GM19025 (cell line): ENCODE results near the gene SERPINA1.
"Not testable (repeated sequence)": the region's sequence is repeated elsewhere in the genome, so short reads cannot be mapped to it uniquely, and the experiment has no call there.

ENCODE experiments used
- ATAC-seq: cut with Tn5 transposase; IDR thresholded peaks from one replicate; pipeline ENCODE4 v1.9.1; 2021; ENCODE audit warnings: mild to moderate bottlenecking, low read depth, moderate library complexity; ENCODE audit not compliant: unreplicated experiment

SERPINA1 gene

DNA sequence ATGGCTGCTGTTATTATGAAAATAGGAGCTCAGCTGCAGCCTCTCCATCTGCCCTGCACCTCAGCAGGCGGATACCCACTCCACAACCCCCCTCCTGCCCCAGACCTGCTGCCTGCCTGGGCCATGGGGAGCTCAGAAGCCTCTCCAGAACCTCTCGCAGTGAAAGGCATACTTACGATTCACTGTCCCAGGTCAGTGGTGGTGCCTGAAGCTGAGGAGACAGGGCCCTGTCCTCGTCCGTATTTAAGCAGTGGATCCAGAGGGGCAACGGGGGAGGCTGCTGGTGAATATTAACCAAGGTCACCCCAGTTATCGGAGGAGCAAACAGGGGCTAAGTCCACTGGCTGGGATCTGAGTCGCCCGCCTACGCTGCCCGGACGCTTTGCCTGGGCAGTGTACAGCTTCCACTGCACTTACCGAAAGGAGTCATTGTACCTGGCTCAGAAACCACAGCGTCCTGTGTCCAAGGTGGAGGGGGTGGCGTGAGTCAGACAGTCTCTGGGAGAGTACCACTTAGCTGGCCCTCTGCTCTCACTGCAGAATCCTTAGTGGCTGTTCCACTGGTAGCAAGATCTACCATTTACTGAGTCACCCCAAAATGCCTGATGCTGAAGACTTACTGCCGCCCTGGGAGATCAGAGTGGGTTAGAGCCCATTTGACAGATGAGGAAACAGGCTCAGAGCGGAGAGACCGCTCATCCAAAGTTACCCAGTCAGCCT, at the start of gene SERPINA1:
TSS of gene SERPINA1 (minus strand) at position 219 of the 720 bp plus-strand sequence. CDS start 5,365 bp downstream, outside the sequence.
- no peak for ATAC-seq

DNA sequence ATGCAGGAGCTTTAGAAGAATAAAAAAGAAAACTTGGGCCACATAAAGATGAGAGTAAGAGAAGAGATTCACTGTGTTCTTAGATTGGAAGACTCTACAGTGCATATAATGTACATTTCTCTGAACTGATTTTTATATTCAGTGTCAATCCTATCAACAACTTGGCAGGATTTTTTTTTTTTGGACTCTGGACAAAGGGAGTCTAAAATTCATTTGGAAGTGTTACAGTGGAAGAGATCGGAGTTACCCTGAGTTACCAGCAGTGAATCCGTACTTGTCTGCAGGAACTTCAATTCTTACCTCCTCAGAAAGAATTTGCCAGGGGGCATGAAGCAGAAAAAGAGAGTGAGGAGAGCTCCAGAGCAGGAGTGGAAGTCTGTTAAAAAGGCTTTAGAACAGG, 40.2 kb upstream of the SERPINA1 start:
- no peak for ATAC-seq

DNA sequence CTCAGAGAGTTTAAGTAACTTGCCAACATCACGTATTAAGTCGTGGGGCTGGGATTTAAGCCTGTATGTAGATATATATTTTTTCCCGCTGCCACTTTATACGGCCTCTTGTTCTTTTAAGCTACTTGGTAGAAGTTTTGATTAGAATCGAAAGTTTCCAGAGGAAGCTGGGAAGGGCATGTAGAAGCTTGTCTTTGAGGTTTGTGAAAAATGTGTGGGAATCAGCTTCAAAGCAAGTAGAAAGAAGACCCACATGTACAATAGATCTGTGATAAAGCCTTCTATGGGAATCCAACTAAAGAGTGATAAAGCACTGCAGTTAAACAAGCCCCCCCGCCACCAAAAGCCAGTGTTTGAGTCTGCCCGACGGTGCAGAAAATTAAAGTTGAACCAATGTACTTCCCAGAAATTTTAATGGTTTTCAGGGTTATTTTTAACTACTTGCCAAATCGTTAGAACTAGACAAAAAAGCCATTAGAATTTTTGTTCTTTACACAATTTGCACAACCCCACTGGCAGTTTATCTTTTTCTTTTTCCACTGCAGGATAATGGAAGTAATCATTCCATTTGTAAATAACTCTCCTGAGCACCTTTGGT, 38.7 kb upstream of the SERPINA1 start:
- ATAC-seq, result no peak

DNA sequence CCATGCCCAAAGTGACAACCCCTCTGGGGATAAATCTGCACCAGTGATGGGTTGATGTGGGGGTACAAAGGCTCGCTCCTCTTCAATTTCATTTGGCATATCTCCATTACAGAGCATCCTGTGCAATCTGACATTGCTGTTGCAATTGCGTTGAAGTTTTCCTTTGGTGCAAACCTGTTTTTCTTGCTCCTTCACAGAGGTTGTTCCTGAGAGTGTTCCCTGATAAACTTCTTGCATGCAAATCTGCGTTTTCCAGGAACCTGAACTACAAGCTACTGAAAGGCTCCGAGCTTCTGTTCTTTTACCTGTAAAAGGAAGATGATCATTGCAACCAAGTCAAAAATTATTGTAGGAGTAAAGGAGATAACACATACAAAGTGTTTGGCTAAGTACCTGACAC, 38.1 kb upstream of the SERPINA1 start:
- no peak for ATAC-seq

DNA sequence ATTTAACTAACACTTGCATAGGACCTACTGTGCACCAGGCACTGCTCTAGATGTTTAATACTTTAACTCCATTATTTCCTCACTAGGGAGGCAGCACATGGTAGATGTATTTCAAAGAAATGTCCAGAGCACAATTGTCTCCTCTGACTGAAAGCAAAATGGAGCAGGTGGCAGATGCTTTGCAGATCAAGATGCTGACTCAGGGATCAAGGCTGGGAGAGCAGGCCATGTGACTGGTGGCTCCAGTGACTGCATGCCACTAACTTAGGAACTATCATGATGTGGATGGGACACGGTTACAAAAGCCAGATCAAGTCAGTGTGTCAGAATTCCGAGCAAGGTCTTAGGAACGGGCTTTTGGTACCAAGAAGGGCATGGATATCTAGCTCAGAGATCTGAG, 36.0 kb upstream of the SERPINA1 start:
- no peak for ATAC-seq

DNA sequence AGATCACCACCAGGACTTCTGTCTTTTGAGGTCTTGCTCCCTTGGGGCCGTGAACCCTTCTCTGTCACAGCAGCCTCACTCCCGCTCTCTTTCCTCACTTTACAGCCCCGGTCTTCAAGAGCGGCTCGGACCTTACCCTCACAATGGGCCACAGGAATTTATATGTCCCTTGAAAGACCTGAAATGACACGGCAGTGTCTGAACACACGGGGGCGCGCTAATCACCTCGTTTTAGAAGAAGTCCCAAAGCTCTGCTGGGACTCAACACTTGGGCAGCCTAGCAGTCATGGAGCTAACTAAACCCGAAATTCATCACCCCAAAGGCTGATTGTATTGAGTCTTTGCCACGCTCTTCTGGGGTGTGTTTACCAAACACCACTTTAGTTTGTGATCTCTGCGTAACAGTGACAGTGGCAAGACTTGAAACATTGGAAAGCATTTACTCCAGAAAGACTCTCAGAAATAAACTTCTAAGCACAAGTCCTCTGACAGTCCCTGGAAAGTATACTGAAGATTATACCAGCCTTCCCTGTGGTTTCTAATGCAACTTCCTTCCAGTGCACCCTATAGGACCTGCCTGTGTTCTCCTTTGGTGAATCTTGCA, 35.2 kb upstream of the SERPINA1 start:
- ATAC-seq, result no peak

DNA sequence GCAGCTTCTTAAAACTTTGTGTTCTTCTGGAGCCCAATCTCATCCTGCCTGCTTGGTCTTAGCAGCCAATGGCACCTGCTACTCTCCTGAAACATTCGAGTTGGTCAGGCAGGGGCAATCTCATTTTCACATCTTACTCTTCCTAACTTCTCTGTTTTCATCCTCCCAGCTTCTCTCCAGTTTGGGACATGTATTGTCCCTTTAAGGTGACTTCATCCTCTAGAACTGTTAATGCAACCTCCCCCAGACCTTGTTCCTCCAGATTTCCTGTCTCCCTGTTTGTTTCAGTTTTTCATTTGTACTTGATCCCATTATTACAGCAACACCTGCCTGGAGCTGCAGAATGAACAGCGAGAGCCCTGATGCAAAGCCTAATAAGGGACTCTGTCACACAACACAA, 32.9 kb upstream of the SERPINA1 start:
- no peak for ATAC-seq

DNA sequence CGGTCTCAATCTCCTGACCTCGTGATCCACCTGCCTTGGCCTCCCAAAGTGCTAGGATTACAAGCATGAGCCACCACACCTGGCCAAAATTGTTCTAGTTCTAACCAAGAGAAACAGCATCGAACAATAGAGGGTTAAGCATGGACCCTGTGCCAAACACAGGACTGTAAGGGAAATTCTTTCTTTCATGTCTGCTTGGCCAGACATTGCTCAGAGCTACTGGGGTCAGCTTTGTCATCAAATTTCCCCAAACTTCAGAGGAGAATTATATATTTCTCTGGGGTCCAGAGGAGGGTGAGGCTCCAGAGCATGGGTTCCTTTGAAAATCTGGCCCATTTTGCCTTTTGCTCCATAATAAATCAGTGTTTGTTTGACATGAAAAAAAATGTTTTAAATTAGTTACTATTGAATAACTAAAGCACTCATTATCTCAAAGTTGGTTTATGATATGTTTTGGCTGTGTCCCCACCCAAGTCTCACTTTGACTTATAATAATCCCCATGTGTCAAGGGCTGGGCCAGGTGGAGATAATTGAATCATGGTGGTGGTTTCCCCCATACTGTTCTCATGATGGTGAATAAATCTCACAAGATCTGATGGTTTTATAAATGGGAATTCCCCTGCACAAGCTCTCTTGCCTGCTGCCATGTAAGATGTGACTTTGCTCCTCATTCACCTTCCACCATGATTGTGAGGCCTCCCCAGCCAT, 29.2 kb upstream of the SERPINA1 start:
- ATAC-seq, result not testable (repeated sequence)

DNA sequence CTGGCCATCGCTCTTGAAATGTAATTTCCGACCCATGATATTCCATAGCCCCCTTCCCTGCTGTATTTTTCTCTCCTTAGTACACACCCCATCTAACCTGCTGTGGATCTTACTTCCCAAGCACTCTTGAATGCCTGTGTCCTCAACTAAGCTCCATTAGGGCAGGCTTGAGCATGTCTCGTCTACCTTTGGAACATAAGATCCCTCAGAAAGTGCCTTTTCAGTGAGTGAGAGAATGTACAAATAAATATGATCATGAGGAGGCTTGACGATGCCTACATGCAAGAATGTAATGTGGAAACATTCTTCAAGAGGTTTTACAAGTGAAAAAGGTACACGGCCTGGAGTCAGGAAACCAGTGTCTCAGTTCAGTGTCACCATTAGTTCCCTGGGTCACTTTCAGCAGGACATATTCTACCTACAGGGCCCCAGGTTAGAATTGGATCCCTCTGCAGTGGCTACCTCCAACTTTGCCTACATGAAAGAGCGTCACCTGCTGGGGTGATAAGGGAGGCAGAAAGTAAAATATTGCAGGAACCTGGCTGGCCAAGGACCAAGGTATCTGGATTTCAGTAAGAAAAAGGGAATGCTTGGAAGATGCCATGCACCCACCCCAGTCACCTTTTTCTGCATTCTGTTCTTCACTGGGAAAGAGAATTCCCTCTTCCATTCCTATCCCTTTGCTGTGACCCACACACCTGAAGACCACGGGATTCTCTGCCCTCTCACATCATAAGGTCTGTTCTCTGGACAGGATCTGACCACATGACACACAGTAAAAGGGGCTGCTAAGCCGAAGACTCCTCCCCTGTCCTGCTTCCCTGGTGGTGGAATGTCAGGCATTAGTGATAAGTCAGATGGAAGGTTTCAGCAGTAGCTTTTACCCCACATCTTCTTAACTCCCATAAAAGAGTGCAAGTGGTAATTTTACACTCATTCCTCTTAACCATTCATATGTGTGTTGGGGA, 24.6 kb upstream of the SERPINA1 start:
- no peak for ATAC-seq

DNA sequence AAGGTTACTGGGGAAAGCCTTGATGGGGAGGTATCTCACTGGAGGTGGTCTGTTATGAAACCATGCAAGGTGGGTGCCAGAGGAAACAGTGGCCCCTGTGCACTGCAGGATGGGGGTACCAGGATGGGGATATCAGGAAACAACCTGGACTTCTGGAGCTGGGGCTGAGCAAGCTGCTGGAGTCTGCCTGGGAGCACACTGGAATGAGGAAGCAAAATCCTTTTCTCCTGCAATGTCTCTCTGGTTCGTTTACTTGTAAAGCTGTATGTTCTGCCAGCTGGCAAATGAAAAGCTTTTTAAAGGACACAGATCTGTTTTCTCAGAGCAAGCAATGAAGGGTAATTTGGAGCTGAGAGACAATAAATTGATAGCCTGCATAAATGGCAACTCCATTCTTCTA, 23.2 kb upstream of the SERPINA1 start:
- no peak for ATAC-seq

DNA sequence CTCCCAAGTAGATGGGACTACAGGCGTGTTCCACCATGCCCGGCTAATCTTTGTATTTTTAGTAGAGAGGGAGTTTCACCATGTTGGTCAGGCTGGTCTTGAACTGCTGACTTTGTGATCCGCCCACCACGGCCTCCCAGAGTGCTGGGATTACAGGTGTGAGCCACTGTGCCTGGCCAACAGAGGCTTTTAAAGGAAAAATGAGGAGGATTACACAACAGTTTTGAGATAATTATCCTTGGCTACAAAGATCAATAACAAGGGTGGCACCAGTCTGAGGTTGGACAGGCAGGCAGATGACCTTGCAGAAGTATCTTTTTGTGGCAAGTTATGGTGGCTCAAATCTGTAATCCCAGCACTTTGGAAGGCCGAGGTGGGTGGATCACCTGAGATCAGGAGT, 21.0 kb upstream of the SERPINA1 start:
- not testable (repeated sequence) for ATAC-seq

DNA sequence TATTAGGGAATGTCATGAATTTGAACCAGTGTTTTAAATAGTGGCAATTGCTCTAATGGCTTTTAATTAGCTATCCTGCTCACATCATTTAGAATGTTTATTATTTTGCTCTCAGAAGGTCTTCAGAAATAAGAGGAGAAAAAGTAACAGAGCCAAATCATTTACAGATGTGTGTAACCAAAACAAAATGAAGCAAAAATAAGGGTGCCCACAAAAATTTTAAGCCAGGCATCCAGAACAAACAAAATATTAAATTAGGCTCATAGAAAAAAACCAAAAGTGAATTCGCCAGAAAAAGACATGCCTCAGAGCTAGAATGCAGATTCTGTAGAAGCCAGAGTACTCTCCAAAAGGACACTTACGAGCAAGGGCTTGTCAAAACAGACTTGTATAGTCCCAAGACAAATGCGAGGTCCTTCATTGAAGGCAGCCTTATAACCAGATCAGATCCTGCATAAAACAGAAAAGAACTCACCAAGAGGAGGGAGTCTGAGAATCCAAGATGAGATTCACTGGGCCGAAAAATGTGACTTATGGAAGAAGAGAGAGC, 20.2 kb upstream of the SERPINA1 start:
- ATAC-seq, result no peak

DNA sequence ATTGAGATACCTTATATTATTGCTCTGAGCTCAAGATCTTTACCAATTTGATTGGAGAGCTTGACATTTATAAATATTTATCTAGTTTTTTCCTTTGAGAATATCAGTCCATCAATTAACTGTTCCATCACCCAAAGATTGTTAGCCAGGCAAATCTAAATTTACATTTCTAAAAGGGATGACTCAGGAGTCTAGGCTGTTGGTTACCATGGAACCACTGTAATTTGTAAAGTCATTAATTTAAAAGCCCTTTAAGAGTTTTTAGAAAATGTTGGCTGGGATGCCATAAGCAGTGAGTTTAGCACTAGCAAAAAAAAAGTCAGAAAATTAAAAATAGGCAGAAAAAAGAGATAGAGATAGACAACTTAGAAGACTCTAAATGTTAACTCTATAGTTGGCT, 19.5 kb upstream of the SERPINA1 start:
- ATAC-seq, result no peak

DNA sequence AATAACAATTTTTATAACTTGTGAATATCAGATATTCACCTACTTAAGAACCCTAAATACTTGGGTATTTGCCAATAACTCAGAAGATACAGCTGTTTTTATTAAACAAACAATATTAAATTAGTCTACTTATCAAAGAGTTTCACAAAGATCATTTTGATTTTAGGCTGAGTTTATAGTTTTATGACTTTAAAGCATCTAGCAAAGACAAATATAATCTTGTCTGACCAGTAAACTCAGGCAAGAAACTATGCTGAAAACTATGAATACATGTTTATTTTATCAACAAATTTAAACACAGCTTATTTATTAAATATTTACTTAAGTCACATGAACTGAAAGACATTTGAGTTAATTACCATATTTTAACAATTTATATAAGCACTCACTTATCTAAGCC, 18.5 kb upstream of the SERPINA1 start:
- ATAC-seq, result no peak

DNA sequence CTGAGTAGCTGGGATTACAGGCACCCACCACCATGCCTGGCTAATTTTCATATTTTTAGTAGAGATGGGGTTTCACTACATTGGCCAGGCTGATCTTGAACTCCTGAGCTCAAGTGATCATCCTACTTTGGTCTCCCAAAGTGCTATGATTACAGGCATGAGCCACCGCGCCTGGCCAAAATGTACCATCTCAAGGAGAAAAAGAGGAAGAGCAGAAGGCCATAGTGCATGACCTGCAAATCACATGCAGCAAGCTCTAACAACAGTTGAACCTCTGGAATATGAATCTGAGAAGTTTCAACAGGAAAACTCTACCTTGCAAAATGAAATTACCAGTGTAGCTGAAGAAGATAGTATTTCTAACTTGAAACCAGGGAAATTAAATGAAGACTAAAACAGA, 17.1 kb upstream of the SERPINA1 start:
- ATAC-seq, result no peak

DNA sequence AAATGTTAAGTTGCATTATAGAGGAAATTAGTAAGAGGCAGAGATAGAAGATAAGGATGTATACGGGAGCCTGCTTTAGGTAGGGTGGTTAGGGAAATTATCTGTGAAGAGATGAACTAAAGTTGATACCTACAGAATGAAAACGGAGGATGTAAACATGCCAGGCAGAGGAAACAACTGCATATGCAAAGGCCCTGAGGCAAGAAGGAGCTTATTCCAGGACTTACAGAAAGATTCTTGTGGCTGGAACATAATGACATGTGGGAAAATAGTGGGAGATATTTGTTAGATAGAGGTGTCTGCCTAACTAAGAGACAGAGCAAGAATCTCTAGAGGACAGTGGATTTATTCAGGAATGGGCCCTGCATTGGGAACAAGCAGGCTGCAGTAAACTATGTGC, 16.2 kb upstream of the SERPINA1 start:
- no peak for ATAC-seq

DNA sequence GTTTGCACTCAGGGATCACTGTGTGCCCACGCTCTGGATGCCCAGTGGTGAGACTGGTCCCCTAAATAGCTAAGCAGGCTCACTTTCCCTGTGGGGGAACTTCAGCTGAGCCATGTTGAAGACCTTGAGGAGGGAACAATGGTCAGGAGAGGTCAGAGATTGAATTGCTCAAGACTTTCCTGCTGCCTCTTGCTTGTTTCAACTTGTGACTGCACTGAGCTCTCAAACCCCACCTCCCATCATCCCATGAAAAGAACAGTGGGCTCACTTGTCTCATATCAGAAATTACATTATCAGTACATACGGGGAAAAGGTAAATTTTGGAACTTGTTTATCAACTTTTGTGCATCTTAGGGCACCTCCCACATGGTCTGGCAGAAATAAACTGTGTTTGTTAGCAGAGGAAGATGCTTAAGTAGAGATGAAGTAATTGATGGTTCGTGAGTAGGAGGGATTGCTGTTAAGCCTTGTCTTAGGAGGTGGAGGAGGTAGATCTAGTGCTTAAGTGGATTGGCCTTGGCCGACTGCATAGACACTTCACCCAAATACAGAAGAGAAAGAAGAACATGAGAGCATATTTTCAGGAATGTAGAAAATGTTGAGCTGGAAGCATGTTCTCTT, 15.0 kb upstream of the SERPINA1 start:
- no peak for ATAC-seq

DNA sequence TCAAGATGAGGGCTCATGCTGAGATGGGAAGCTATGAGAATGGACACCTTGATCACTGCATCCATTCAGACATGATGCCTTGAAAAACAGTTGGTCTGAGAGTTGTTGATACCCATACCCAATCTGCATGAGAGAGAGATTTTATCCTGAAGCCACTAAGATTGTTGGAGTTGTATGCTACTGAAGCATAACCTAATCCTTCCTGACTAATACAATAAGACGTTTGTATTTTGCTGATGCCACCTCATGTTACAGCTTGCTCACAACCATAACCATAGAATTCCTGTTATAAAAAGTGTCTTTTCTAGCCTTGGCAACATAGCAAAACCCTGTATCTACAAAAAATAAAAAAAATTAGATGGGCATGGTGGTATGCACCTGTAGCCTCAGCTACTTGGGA, 12.7 kb upstream of the SERPINA1 start:
- ATAC-seq, result no peak

DNA sequence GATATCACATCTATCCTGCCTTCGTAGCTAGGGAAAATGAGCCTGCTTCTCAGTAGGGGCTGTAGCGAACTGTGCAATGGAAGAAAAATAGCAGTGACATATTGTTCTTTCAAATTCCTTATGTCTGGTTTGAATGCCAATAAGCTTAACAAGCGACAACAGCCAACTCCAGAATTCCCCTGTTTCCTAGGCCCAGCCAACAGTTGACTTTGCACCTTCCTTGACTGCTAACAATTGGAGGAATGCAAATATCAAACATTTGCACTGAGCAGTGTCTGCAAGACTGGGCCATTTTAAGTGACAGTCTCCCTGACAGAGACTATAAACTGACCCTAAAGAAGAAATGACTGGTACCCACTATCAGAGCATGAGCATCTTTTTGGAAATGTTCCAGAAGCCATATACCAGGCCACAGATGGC, 12.0 kb upstream of the SERPINA1 start:
- ATAC-seq, result no peak
